Prostate gland (tissue), 2 donors: ENCODE data around the gene ONECUT2. TPM values are rescaled to one million over a fixed set of nuclear protein-coding genes. Genes with fewer than 3 reads are reported as not detected.

Experiments used
- DNase-seq: peaks from one replicate; pipeline ENCODE4 v3.0.0-alpha.2; 2019; ENCODE audit warnings: low spot score
- H3K27ac ChIP-seq, 2 donors: fragments of 200-600 bp; sonication (generic); 2 replicates each; pipeline ENCODE4 v1.5.1; 2017 to 2019
- H3K27me3 ChIP-seq: fragments of 200-600 bp; sonication (generic); replicated peaks from 2 replicates; pipeline ENCODE4 v1.5.1; 2019; ENCODE audit not compliant: insufficient read depth
- H3K36me3 ChIP-seq, 2 donors: fragments of 200-600 bp; sonication (generic); 1 replicate in 1 of 2; 2 replicates in 1 of 2; pipeline versions ENCODE4 v1.5.1 to v1.8.1; 2017 to 2019
- H3K4me1 ChIP-seq: fragments of 200-600 bp; sonication (generic); replicated peaks from 2 replicates; pipeline ENCODE4 v1.5.1; 2019
- H3K4me3 ChIP-seq, 2 donors: fragments of 200-600 bp; sonication (generic); 2 replicates each; pipeline ENCODE4 v1.5.1; 2017 to 2019
- H3K9me3 ChIP-seq: fragments of 200-600 bp; sonication (generic); 2 replicates; pipeline ENCODE4 v1.5.1; 2017
- POLR2A ChIP-seq: fragments of 450-650 bp; IDR thresholded peaks from one replicate; pipeline ENCODE4 v1.6.1; 2016; ENCODE audit warnings: antibody characterized with exemption, mild to moderate bottlenecking
- POLR2AphosphoS5 ChIP-seq: sonication (generic); formaldehyde crosslinking; IDR thresholded peaks from one replicate; pipeline ENCODE4 v1.6.1; 2017; ENCODE audit warnings: antibody characterized with exemption
- whole genome bisulfite sequencing: methylation state at CpG from one replicate; pipeline ENCODE4 v1.1.5; 2018; 5-methylcytosine and 5-hydroxymethylcytosine counted together
- intact Hi-C: fragments of 100-400 bp; cut with DNase I; formaldehyde crosslinking; loops from one replicate; pipeline ENCODE4 v1.14.2; 2022
- total RNA-seq, 2 donors: library from RNA; depleted of rRNA; stranded (reverse); fragments of >200 nt; gene quantifications; one replicate each; pipeline ENCODE4 v1.1.0, GENCODE V29; 2016
- TF ChIP-seq, protein P1 (sequence below), 4 experiments: fragments of 200-600 bp in 2 of 4; fragments of 450-650 bp in 2 of 4; sonication (generic) in 2 of 4; IDR thresholded peaks; 1 replicate in 3 of 4; 2 replicates in 1 of 4; pipeline ENCODE4 v1.5.1; 2016 to 2019; ENCODE audit warnings: antibody characterized with exemption in 4 of 4, mild to moderate bottlenecking in 2 of 4, moderate library complexity in 2 of 4

The ONECUT2 gene
- total RNA-seq, 2 donors from 2014 or later = 0.09 to 0.45 TPM

DNA sequence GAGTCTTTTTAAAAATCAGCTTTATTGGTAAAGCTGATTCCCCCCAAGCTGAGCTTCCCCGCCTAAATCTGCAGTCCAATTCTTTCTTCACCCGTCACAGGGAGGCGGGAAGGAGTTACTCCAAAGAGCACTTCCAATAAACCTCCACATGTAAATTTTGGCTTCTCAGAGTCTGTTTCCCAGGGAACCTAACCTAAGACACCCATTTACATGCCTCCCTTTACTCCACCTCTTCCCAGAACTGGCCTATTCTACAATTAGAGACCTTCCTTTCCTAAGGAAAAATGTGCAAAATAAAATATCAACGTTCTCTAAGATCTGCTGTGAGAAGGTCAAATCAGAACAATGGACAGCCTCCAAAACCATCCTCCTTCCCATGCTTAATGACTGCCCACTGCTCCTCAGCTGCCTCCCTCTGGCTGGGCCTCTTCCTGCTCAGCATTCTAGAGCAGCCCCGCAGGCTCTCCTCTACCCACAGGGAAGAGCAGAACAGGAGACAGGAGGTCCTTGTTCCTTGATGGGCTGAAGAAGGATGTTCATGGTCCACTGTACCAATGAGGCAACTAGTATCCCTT lies 63.6 kb downstream of the ONECUT2 start:
- no peaks in the 10 kb centered on the region for H3K36me3 ChIP-seq
- H3K27me3 ChIP-seq = no peaks in the 10 kb centered on the region
- no peaks in the 10 kb centered on the region for H3K9me3 ChIP-seq
- no peak overlapping the region for H3K4me3 ChIP-seq
- WGBS = 82% methylated on average over 5 of the region's 5 CpGs
- no peaks in the 10 kb centered on the region for H3K4me1 ChIP-seq
- no peak for TF ChIP-seq POLR2A
- intact Hi-C loops = no loop called here
- no peak for DNase-seq
- no peak overlapping the region for H3K27ac ChIP-seq

DNA sequence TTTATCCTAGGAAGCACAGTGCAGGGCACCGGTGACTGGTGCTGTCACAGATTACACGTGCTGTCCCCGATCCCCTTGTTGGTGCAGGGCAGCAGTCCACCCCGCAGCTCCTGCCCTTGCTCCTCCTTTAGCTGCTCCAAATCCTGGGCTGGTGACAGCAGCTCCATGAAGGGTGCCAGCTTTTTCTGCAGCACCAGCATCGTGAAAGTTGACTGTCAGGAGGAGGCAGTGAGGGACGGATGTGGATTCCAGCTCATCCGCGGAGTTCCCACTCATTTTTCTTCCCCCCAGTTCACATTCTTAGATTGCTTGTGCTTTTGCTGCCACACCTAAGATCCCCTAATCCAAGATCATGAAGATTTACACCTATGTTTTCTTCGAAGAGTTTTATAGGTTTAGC lies 67.5 kb downstream of the ONECUT2 start:
- Histone ChIP-seq H3K27me3 (no peaks in the 10 kb centered on the region), H3K4me1 (no peaks in the 10 kb centered on the region), H3K36me3 (no peaks in the 10 kb centered on the region), H3K4me3 (no peak overlapping the region), H3K9me3 (no peaks in the 10 kb centered on the region), H3K27ac (no peak overlapping the region)
- intact Hi-C loops = no loop called here
- no peak for DNase-seq
- 78% methylated on average over 9 of the region's 9 CpGs for WGBS
- TF ChIP-seq POLR2AphosphoS5 (no peak), POLR2A (no peak)
- TF ChIP-seq, protein P1, sequence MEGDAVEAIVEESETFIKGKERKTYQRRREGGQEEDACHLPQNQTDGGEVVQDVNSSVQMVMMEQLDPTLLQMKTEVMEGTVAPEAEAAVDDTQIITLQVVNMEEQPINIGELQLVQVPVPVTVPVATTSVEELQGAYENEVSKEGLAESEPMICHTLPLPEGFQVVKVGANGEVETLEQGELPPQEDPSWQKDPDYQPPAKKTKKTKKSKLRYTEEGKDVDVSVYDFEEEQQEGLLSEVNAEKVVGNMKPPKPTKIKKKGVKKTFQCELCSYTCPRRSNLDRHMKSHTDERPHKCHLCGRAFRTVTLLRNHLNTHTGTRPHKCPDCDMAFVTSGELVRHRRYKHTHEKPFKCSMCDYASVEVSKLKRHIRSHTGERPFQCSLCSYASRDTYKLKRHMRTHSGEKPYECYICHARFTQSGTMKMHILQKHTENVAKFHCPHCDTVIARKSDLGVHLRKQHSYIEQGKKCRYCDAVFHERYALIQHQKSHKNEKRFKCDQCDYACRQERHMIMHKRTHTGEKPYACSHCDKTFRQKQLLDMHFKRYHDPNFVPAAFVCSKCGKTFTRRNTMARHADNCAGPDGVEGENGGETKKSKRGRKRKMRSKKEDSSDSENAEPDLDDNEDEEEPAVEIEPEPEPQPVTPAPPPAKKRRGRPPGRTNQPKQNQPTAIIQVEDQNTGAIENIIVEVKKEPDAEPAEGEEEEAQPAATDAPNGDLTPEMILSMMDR (IDR thresholded peaks at IDR 0.05) = no peak

DNA sequence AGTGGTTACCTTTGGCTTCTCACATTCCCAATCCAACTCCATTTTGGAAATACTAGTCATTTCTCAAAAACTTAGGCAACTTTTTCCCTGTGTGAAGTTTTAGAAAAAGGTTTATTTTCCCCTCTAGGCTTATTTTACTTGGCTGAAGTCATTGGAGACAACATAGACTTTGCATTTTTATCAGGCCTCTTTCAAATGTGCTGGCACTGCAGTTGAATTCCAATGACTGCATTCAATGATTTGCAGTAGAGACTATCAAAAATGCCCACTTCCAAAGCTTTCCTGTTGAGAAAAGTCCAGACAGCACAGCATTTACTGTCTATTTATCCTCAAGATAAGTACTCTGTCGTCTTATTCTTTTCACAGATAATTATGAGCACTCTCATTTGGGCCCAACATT lies 70.1 kb downstream of the ONECUT2 start:
- intact Hi-C loops = no loop called here
- Histone ChIP-seq H3K27me3 (no peaks in the 10 kb centered on the region), H3K4me3 (no peak overlapping the region), H3K9me3 (no peaks in the 10 kb centered on the region), H3K4me1 (no peaks in the 10 kb centered on the region), H3K36me3 (no peaks in the 10 kb centered on the region), H3K27ac (no peak overlapping the region)
- no peak for DNase-seq
- 41% methylated on average over 1 of the region's 1 CpG for WGBS
- TF ChIP-seq, protein P1 (IDR thresholded peaks at IDR 0.05) = no peak

DNA sequence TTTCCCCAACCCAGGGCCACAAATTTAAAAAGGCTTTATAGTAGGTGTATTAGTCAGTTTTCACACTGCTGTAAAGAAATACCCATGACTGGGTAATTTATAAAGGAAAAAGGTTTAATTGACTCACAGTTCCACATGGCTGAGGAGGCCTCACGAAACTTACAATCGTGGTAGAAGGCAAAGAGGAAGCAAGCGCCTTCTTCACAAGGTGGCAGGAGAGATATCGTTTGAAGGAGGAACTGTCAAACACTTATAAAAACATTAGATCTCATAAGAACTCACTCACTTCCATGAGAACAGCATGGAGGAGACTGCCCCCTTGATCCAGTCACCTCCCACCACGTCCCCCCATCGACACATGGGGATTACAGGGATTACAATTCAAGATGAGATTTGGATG lies 80.9 kb downstream of the ONECUT2 start:
- TF ChIP-seq POLR2A = no peak
- TF ChIP-seq, protein P1 (IDR thresholded peaks at IDR 0.05) = no peak
- TF ChIP-seq POLR2AphosphoS5 = no peak
- H3K4me3 ChIP-seq = no peak overlapping the region
- WGBS = 78% methylated on average over 6 of the region's 6 CpGs
- H3K27me3 ChIP-seq = no peaks in the 10 kb centered on the region
- H3K27ac ChIP-seq = no peak overlapping the region
- no peak for DNase-seq
- H3K4me1 ChIP-seq = no peaks in the 10 kb centered on the region
- no peaks in the 10 kb centered on the region for H3K9me3 ChIP-seq
- no peaks in the 10 kb centered on the region for H3K36me3 ChIP-seq
- intact Hi-C loops = no loop called here

DNA sequence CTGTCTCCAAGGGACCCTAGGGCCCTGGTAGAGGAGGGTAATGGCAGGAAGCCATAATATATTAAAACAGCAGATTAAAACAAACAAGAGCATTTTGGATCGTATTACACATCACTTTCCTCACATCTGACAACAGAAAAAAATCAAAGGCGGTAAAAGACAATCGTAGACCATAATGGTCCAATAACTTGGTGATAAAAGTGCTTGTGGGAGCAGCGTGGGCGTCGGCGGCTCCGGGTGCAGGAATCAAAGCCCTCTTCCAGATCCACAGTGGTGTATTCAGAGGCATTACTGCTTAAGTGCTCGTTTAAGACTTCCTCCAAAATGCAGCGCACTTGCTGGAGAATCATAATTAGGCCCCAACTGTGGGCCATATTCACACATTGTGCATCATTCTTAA lies 83.4 kb downstream of the ONECUT2 start:
- no peak for DNase-seq
- Histone ChIP-seq H3K4me3 (no peak overlapping the region), H3K27ac (no peak overlapping the region), H3K4me1 (no peaks in the 10 kb centered on the region), H3K9me3 (no peaks in the 10 kb centered on the region), H3K27me3 (no peaks in the 10 kb centered on the region), H3K36me3 (no peaks in the 10 kb centered on the region)
- intact Hi-C loops = no loop called here
- TF ChIP-seq POLR2A (no peak), POLR2AphosphoS5 (no peak)
- TF ChIP-seq, protein P1 (IDR thresholded peaks at IDR 0.05) = no peak
- WGBS = 39% methylated on average over 10 of the region's 10 CpGs
